Activated CD4-positive, alpha-beta T cell treated with anti-CD3 and anti-CD28 coated beads, Interleukin-2, amount 50 U/mL, for 24 hours (primary cell): ENCODE data around the gene GPALPP1.
"Not testable (repeated sequence)": the region's sequence is repeated elsewhere in the genome, so short reads cannot be mapped to it uniquely, and the experiment has no call there.

Experiments
- DNase-seq, 2 donors: peaks; one replicate each; pipeline ENCODE4 v3.0.0-alpha.2; 2020; ENCODE audit warnings: low read depth in 1 of 2, low spot score in 1 of 2

The GPALPP1 gene

GRCh38 chr13:45060062-45060461 lies 70.7 kb downstream of the GPALPP1 start:
- DNase-seq, result no peak

GRCh38 chr13:45063261-45063860 lies 74.0 kb downstream of the GPALPP1 start:
- DNase-seq, result no peak

- DNase-seq, result not testable (repeated sequence)
Observed at GRCh38 chr13:45063889-45064288, 74.6 kb downstream of the GPALPP1 start.

- DNase-seq, result no peak
Observed at GRCh38 chr13:45064889-45065288, 75.6 kb downstream of the GPALPP1 start.

- no peak for DNase-seq
Observed at GRCh38 chr13:45068036-45069001, 79.0 kb downstream of the GPALPP1 start.

- DNase-seq, result no peak
Observed at GRCh38 chr13:45073809-45074208, 84.5 kb downstream of the GPALPP1 start.

GRCh38 chr13:45074721-45075120 lies 85.4 kb downstream of the GPALPP1 start:
- no peak for DNase-seq

- no peak for DNase-seq
Observed at GRCh38 chr13:45078003-45078402, 88.7 kb downstream of the GPALPP1 start.
